H1 (cell line): ENCODE measurements around the gene ARHGAP15. TPM values are rescaled to one million over a fixed set of nuclear protein-coding genes. Genes with fewer than 3 reads are reported as not detected.

ENCODE experiments used
- polyA plus RNA-seq, 7 experiments: library from polyadenylated mRNA; depleted of rRNA in 3 of 7; stranded (reverse) in 5 of 7; unstranded in 2 of 7; fragments of >200 nt in 5 of 7; fragments of 200-250 nt in 2 of 7; gene quantifications; 1 replicate in 5 of 7; 2 replicates in 1 of 7; 4 replicates in 1 of 7; pipeline versions ENCODE4 v1.2.1 to v1.2.3, GENCODE V29; 2011 to 2013; ENCODE audit warnings: missing spikeins in 2 of 7, mixed read lengths in 2 of 7
- total RNA-seq: library from RNA; stranded (reverse); fragmentation: NEBNext Ultra II Directional; extraction: Animal tissue kit (Norgen Biotek cat#: 25700); gene quantifications from 2 replicates; pipeline ENCODE4 v1.2.1, GENCODE V29; 2021
- TF ChIP-seq, protein P1 (sequence below): IDR thresholded peaks from 2 replicates; pipeline ENCODE4 v1.6.1; 2012; ENCODE audit warnings: inconsistent platforms

Gene ARHGAP15
- total and polyA plus RNA-seq, 2 of the 8 experiments (the other 6 are each of a cell fraction or from before 2014, with no cell fraction given): not detected

- TF ChIP-seq, protein P1, sequence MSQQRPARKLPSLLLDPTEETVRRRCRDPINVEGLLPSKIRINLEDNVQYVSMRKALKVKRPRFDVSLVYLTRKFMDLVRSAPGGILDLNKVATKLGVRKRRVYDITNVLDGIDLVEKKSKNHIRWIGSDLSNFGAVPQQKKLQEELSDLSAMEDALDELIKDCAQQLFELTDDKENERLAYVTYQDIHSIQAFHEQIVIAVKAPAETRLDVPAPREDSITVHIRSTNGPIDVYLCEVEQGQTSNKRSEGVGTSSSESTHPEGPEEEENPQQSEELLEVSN: no peak
Observed at GRCh38 chr2:143786026-143786765, 657.0 kb downstream of the ARHGAP15 start (continued).
